ENCODE measurements around the gene SPEG. TPM values are rescaled to one million over a fixed set of nuclear protein-coding genes. Genes with fewer than 3 reads are reported as not detected.

SPEG gene
- total RNA-seq, 1 donor from 2014 or later, result 5.6 TPM

GRCh38 chr2:219440388-219441256 is 6.0 kb downstream of the SPEG start:
- H3K27ac Mint-ChIP-seq, result no peak overlapping the region
- H3K4me3 ChIP-seq, result no peak overlapping the region
- H3K9ac ChIP-seq, result no peak overlapping the region
- H3K27ac ChIP-seq, result no peak overlapping the region
- H3K9me3 Mint-ChIP-seq, result no peaks in the 10 kb centered on the region
- TF ChIP-seq EZH2 (IDR thresholded peaks at IDR 0.05) (no peak), CTCF (IDR thresholded peaks at IDR 0.05) (no peak), EZH2phosphoT487 (IDR thresholded peaks at IDR 0.05) (no peak)
- H3K4me1 Mint-ChIP-seq, result peaks cover 39% of the 10 kb centered on the region
- H3F3A ChIP-seq (ENCODE audit: low read depth), result peaks cover 3% of the 10 kb centered on the region
- peak overlapping the region; percentile 94 for H3K4me2 ChIP-seq
- H3K9me3 ChIP-seq (ENCODE audit: low read depth), result no peaks in the 10 kb centered on the region
- H3K27me3 ChIP-seq, result peaks cover 88% of the 10 kb centered on the region
- H3K27me3 Mint-ChIP-seq (ENCODE audit: insufficient read depth, low read depth), result peaks cover 7% of the 10 kb centered on the region
- no peak overlapping the region for H2AFZ ChIP-seq (replicated peaks)
- H3K4me3 Mint-ChIP-seq, result peak overlapping the region; percentile 87
- no peaks in the 10 kb centered on the region for H4K20me1 ChIP-seq (ENCODE audit: low read depth)
- no peaks in the 10 kb centered on the region for H3K79me2 ChIP-seq (ENCODE audit: low read depth)
- no peak for DNase-seq (ENCODE audit: low spot score)
- no peaks in the 10 kb centered on the region for H3K36me3 ChIP-seq
- H3K4me1 ChIP-seq, result peaks cover 6% of the 10 kb centered on the region
- H3K36me3 Mint-ChIP-seq, result no peaks in the 10 kb centered on the region

GRCh38 chr2:219441451-219442255 is 7.0 kb downstream of the SPEG start:
- Histone ChIP-seq H2AFZ (replicated peaks) (peak overlapping the region; percentile 68), H3K9ac (no peak overlapping the region), H3K27ac (no peak overlapping the region), H3K36me3 (no peaks in the 10 kb centered on the region), H3K27me3 (peaks cover 79% of the 10 kb centered on the region), H3K9me3 (ENCODE audit: low read depth) (no peaks in the 10 kb centered on the region), H4K20me1 (ENCODE audit: low read depth) (no peaks in the 10 kb centered on the region), H3F3A (ENCODE audit: low read depth) (peaks cover 3% of the 10 kb centered on the region), H3K4me3 (peak overlapping the region; percentile 79), H3K4me2 (peak overlapping the region; percentile 94), H3K4me1 (peaks cover 15% of the 10 kb centered on the region), H3K79me2 (ENCODE audit: low read depth) (no peaks in the 10 kb centered on the region)
- H3K9me3 Mint-ChIP-seq, result no peaks in the 10 kb centered on the region
- peak; percentile 77 for DNase-seq (ENCODE audit: low spot score)
- peak overlapping the region; percentile 87 for H3K4me3 Mint-ChIP-seq
- peaks cover 7% of the 10 kb centered on the region for H3K27me3 Mint-ChIP-seq (ENCODE audit: insufficient read depth, low read depth)
- H3K36me3 Mint-ChIP-seq, result no peaks in the 10 kb centered on the region
- H3K4me1 Mint-ChIP-seq, result peaks cover 49% of the 10 kb centered on the region
- no peak for TF ChIP-seq EZH2phosphoT487 (IDR thresholded peaks at IDR 0.05)
- TF ChIP-seq CTCF (IDR thresholded peaks at IDR 0.05), result no peak
- peak; percentile 66 for TF ChIP-seq EZH2 (IDR thresholded peaks at IDR 0.05)
- peak overlapping the region; percentile 82 for H3K27ac Mint-ChIP-seq

- peak overlapping the region; percentile 68 for H2AFZ ChIP-seq (replicated peaks)
- peak; percentile 59 for DNase-seq (ENCODE audit: low spot score)
Observed at GRCh38 chr2:219442256-219443015, 7.8 kb downstream of the SPEG start.

More at GRCh38 chr2:219442256-219443015, 7.8 kb downstream of the SPEG start:
- Mint-ChIP-seq H3K27me3 (ENCODE audit: insufficient read depth, low read depth) (peaks cover 10% of the 10 kb centered on the region), H3K4me3 (peak overlapping the region; percentile 85), H3K9me3 (no peaks in the 10 kb centered on the region), H3K36me3 (no peaks in the 10 kb centered on the region), H3K27ac (no peak overlapping the region), H3K4me1 (peaks cover 53% of the 10 kb centered on the region)
- H3K27me3 ChIP-seq, result peaks cover 79% of the 10 kb centered on the region
- peaks cover 3% of the 10 kb centered on the region for H3F3A ChIP-seq (ENCODE audit: low read depth)
- H3K4me3 ChIP-seq, result peak overlapping the region; percentile 79
- H3K4me1 ChIP-seq, result peaks cover 15% of the 10 kb centered on the region
- H3K9ac ChIP-seq, result no peak overlapping the region
- no peaks in the 10 kb centered on the region for H3K79me2 ChIP-seq (ENCODE audit: low read depth)
- no peaks in the 10 kb centered on the region for H4K20me1 ChIP-seq (ENCODE audit: low read depth)
- no peak overlapping the region for H3K27ac ChIP-seq
- H3K4me2 ChIP-seq, result peak overlapping the region; percentile 94
- TF ChIP-seq CTCF (IDR thresholded peaks at IDR 0.05), result no peak
- no peak for TF ChIP-seq EZH2 (IDR thresholded peaks at IDR 0.05)
- no peak for TF ChIP-seq EZH2phosphoT487 (IDR thresholded peaks at IDR 0.05)
- H3K9me3 ChIP-seq (ENCODE audit: low read depth), result no peaks in the 10 kb centered on the region
- H3K36me3 ChIP-seq, result no peaks in the 10 kb centered on the region

Measured in neural progenitor cell (in vitro differentiated cells).